IMR-90 (cell line): ENCODE data around the gene SP3. TPM values are rescaled to one million over a fixed set of nuclear protein-coding genes. Genes with fewer than 3 reads are reported as not detected.

Experiments used
- ATAC-seq: fragments of 200-7000 bp; cut with Tn5 transposase; 2 replicates; pipeline ENCODE4 v1.9.1; 2020; ENCODE audit warnings: low read depth, mild to moderate bottlenecking, moderate library complexity
- BruUV-seq: library from RNA; stranded (reverse); fragments of 400-500 nt; replicated peaks from 2 replicates; lab custom pipeline; 2021; lab: Mats Ljungman, UMichigan
- CTCF ChIA-PET: fragments of 300-600 bp; formaldehyde crosslinking; extraction: SDS; loops from one replicate; lab custom pipeline; 2021; ENCODE audit warnings: antibody characterized with exemption; lab: Yijun Ruan, JAX
- POLR2A ChIA-PET: fragments of 300-600 bp; sonication (Branson Sonifier 250); formaldehyde crosslinking; loops from one replicate; lab custom pipeline; 2022; ENCODE audit warnings: antibody characterized with exemption; ENCODE audit not compliant: unreplicated experiment; lab: Charles Lee
- DNase-seq: peaks from one replicate; pipeline ENCODE4 v3.0.0; 2013
- H2AFZ ChIP-seq: replicated peaks from 2 replicates; pipeline ENCODE3; 2013; ENCODE audit warnings: low read length, mild to moderate bottlenecking; ENCODE audit not compliant: poor library complexity
- H2AK5ac ChIP-seq: 2 replicates; pipeline ENCODE4 v1.6.1; 2013; ENCODE audit warnings: low read depth, low read length, inconsistent platforms
- H2AK9ac ChIP-seq: replicated peaks from 2 replicates; pipeline ENCODE3; 2013; ENCODE audit warnings: mild to moderate bottlenecking, low read depth, low read length, moderate library complexity; ENCODE audit not compliant: poor library complexity
- H2BK120ac ChIP-seq: 2 replicates; pipeline ENCODE4 v1.6.1; 2013; ENCODE audit warnings: low read depth, low read length, inconsistent platforms
- H2BK15ac ChIP-seq: 3 replicates; pipeline ENCODE4 v1.6.1; 2013; ENCODE audit warnings: low read depth, low read length, inconsistent platforms
- H2BK20ac ChIP-seq: 2 replicates; pipeline ENCODE4 v1.6.1; 2013; ENCODE audit warnings: low read depth, mild to moderate bottlenecking, inconsistent platforms, low read length, moderate library complexity
- H2BK5ac ChIP-seq: 2 replicates; pipeline ENCODE4 v1.6.1; 2013; ENCODE audit warnings: mild to moderate bottlenecking, low read depth, low read length, inconsistent platforms; ENCODE audit not compliant: poor library complexity, severe bottlenecking
- H3K14ac ChIP-seq: replicated peaks from 2 replicates; pipeline ENCODE4 v1.6.1; 2013; ENCODE audit warnings: low read depth, low read length, inconsistent platforms
- H3K18ac ChIP-seq: 2 replicates; pipeline ENCODE4 v1.6.1; 2013; ENCODE audit warnings: low read depth, low read length, control low read depth
- H3K23ac ChIP-seq: 2 replicates; pipeline ENCODE4 v1.6.1; 2013; ENCODE audit warnings: low read depth, low read length, inconsistent platforms
- H3K27ac ChIP-seq: 2 replicates; pipeline ENCODE4 v1.5.1; 2013; ENCODE audit warnings: mild to moderate bottlenecking, control low read depth, low read length; ENCODE audit not compliant: insufficient read depth
- H3K27me3 ChIP-seq: 2 replicates; pipeline ENCODE4 v1.6.1; 2013; ENCODE audit warnings: low read length; ENCODE audit not compliant: control insufficient read depth, insufficient read depth
- H3K36me3 ChIP-seq: 2 replicates; pipeline ENCODE4 v1.6.1; 2013; ENCODE audit warnings: low read length, mixed read lengths; ENCODE audit not compliant: control insufficient read depth, insufficient read depth
- H3K4ac ChIP-seq: 2 replicates; pipeline ENCODE4 v1.6.1; 2013; ENCODE audit warnings: low read depth, low read length, inconsistent platforms
- H3K4me1 ChIP-seq: 2 replicates; pipeline ENCODE4 v1.6.1; 2013; ENCODE audit warnings: low read length, mixed read lengths; ENCODE audit not compliant: control insufficient read depth, insufficient read depth
- H3K4me2 ChIP-seq: 2 replicates; pipeline ENCODE4 v1.6.1; 2013; ENCODE audit warnings: low read depth, mild to moderate bottlenecking, control low read depth, low read length, moderate library complexity
- H3K4me3 ChIP-seq: 2 replicates; pipeline ENCODE4 v1.5.1; 2013; ENCODE audit warnings: low read depth, mild to moderate bottlenecking, control low read depth, low read length, moderate library complexity; ENCODE audit not compliant: insufficient read depth
- H3K56ac ChIP-seq: 2 replicates; pipeline ENCODE4 v1.6.1; 2013; ENCODE audit warnings: low read length, inconsistent platforms; ENCODE audit not compliant: insufficient read depth; ENCODE audit errors: extremely low read depth
- H3K79me1 ChIP-seq, 2 experiments: 2 replicates each; pipeline ENCODE4 v1.6.1; 2013; ENCODE audit warnings: low read length in 2 of 2, inconsistent platforms in 1 of 2, low read depth in 1 of 2
- H3K9ac ChIP-seq: 2 replicates; pipeline ENCODE4 v1.6.1; 2013; ENCODE audit warnings: low read depth, low read length, control low read depth
- H3K9me1 ChIP-seq: 2 replicates; pipeline ENCODE4 v1.6.1; 2013; ENCODE audit warnings: low read length, inconsistent platforms; ENCODE audit not compliant: insufficient read depth
- H3K9me3 ChIP-seq: 2 replicates; pipeline ENCODE4 v1.6.1; 2013; ENCODE audit warnings: low read length; ENCODE audit not compliant: control insufficient read depth, insufficient read depth
- H4K20me1 ChIP-seq: 2 replicates; pipeline ENCODE4 v1.6.1; 2013; ENCODE audit warnings: low read length, inconsistent platforms; ENCODE audit not compliant: insufficient read depth
- H4K5ac ChIP-seq: 2 replicates; pipeline ENCODE4 v1.6.1; 2013; ENCODE audit warnings: mild to moderate bottlenecking, low read depth, low read length, control low read depth
- H4K8ac ChIP-seq, 2 experiments: 2 replicates each; pipeline ENCODE4 v1.6.1; 2013; ENCODE audit warnings: low read depth in 2 of 2, low read length in 2 of 2, control low read depth in 1 of 2, inconsistent platforms in 1 of 2
- H4K91ac ChIP-seq: 2 replicates; pipeline ENCODE4 v1.6.1; 2013; ENCODE audit warnings: low read depth, low read length, inconsistent platforms; ENCODE audit not compliant: insufficient read depth
- BHLHE40 ChIP-seq: fragments of 150-350 bp; IDR thresholded peaks from 2 replicates; pipeline ENCODE4 v1.6.1; 2016; ENCODE audit warnings: mild to moderate bottlenecking, low read depth, low read length
- CTCF ChIP-seq: conservative IDR thresholded peaks from 2 replicates; pipeline ENCODE4 v1.5.1; 2012; ENCODE audit warnings: mild to moderate bottlenecking, low read depth, low read length, improper control_type of control experiment
- FOS ChIP-seq: fragments of 150-350 bp; IDR thresholded peaks from 2 replicates; pipeline ENCODE4 v1.6.1; 2016; ENCODE audit warnings: low read depth, low read length
- MAZ ChIP-seq: IDR thresholded peaks from 2 replicates; pipeline ENCODE4 v1.6.1; 2012; ENCODE audit warnings: low read depth, mild to moderate bottlenecking, low read length, improper control_type of control experiment, moderate library complexity, borderline replicate concordance
- MXI1 ChIP-seq: IDR thresholded peaks from 2 replicates; pipeline ENCODE4 v1.6.1; 2012; ENCODE audit warnings: low read depth, mild to moderate bottlenecking, low read length, moderate library complexity, borderline replicate concordance
- NFE2L2 ChIP-seq: fragments of 150-350 bp; IDR thresholded peaks from 2 replicates; pipeline ENCODE4 v1.6.1; 2016; ENCODE audit warnings: low read depth, mild to moderate bottlenecking, low read length
- POLR2A ChIP-seq: IDR thresholded peaks from 2 replicates; pipeline ENCODE4 v1.6.1; 2012; ENCODE audit warnings: mild to moderate bottlenecking, low read depth, low read length
- RAD21 ChIP-seq: IDR thresholded peaks from 2 replicates; pipeline ENCODE4 v1.6.1; 2012; ENCODE audit warnings: low read length, improper control_type of control experiment
- RCOR1 ChIP-seq: IDR thresholded peaks from 2 replicates; pipeline ENCODE4 v1.6.1; 2012; ENCODE audit warnings: mild to moderate bottlenecking, low read length, improper control_type of control experiment; ENCODE audit not compliant: insufficient replicate concordance
- RFX5 ChIP-seq: IDR thresholded peaks from 2 replicates; pipeline ENCODE4 v1.8.0; 2012; ENCODE audit warnings: low read depth, mild to moderate bottlenecking, low read length, moderate library complexity
- WGBS, 2 experiments: methylation state at CpG; one replicate each; pipeline versions ENCODE4 v1.1.5 to v1.1.7; 2013; ENCODE audit warnings: missing lambda C conversion rate in 2 of 2; ENCODE audit not compliant: insufficient read length in 1 of 2; ENCODE audit errors: extremely low coverage in 2 of 2; 5-methylcytosine and 5-hydroxymethylcytosine counted together
- dilution Hi-C: fragments of 300-500 bp; cut with HindIII; formaldehyde crosslinking; loops from one replicate; pipeline ENCODE4 v1.14.3; 2018; ENCODE audit warnings: low sequenced_read_pairs; ENCODE audit not compliant: unreplicated experiment
- in situ Hi-C: fragments of 300-500 bp; cut with MboI; formaldehyde crosslinking; loops from 3 replicates; pipeline ENCODE4 v1.14.3; 2019; ENCODE audit warnings: low sequenced_read_pairs, inconsistent platforms, mixed read lengths
- intact Hi-C: fragments of 100-400 bp; cut with micrococcal nuclease; formaldehyde crosslinking; loops from 2 replicates; pipeline ENCODE4 v1.10.0; 2022
- polyA plus RNA-seq, 3 experiments: library from polyadenylated mRNA; depleted of rRNA; stranded (reverse); fragments of >200 nt; gene quantifications; 2 replicates each; pipeline ENCODE4 v1.2.3, GENCODE V29; 2012; ENCODE audit warnings: low replicate concordance in 1 of 3
- total RNA-seq: library from RNA; depleted of rRNA; stranded (reverse); fragments of >200 nt; gene quantifications from 2 replicates; pipeline ENCODE4 v1.2.3, GENCODE V29; 2012

Gene SP3
- total and polyA plus RNA-seq, 2 of the 4 experiments (the other 2 are of a cell fraction) = 26.7 to 136 TPM

DNA sequence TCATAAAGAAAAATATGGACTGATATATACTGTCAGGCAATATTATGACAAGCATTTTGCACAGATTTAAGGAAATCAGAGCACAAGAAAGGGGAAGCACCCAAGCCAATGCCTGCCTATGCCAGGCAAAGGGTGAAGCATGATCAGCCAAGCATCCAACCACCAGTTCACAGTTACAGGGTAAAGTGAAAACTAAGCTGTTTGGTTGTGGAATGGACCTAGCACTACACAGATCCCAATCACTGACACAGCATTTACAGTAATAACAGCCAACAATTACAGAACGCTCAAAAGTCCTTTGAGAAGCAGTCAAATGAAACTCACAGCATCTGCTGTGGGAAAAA lies 90.3 kb downstream of the SP3 start:
- Histone ChIP-seq H3K18ac (no peak overlapping the region), H2BK15ac (no peak overlapping the region), H3K23ac (no peak overlapping the region; the same call in 1 of the 2 replicates), H4K91ac (no peak overlapping the region), H4K5ac (no peak overlapping the region), H3K4me1 (no peaks in the 10 kb centered on the region), H3K9ac (no peak overlapping the region), H3K27ac (no peak overlapping the region), H3K4me2 (no peak overlapping the region), H4K20me1 (no peaks in the 10 kb centered on the region), H3K14ac (no peak overlapping the region), H2AFZ (no peak overlapping the region), H3K9me3 (no peaks in the 10 kb centered on the region), H2AK5ac (no peak overlapping the region), H3K4me3 (no peak overlapping the region), H4K8ac (no peak overlapping the region), H2BK120ac (no peak overlapping the region), H2AK9ac (no peak overlapping the region), H3K9me1 (no peaks in the 10 kb centered on the region), H3K79me1 (no peaks in the 10 kb centered on the region), H2BK20ac (no peak overlapping the region), H3K27me3 (peaks cover 37% of the 10 kb centered on the region), H2BK5ac (no peak overlapping the region), H3K56ac (no peak overlapping the region), H3K4ac (no peak overlapping the region), H3K36me3 (no peaks in the 10 kb centered on the region)
- dilution Hi-C loops = no loop called here
- ChIA-PET POLR2A (no interaction called here), CTCF (interaction anchor here (1.2 to 1.4 kb wide), 2 partner anchors 8 to 9 kb away, joined by 3 read pairs; no protein-coding TSS in a partner anchor)
- BruUV-seq = no TSS peak
- DNase-seq (no peak), ATAC-seq (no peak)
- intact Hi-C loops = no loop called here
- no CpG with 5 or more reads among the region's 1 CpG for WGBS, 2 experiments
- in situ Hi-C loops = no loop called here
- TF ChIP-seq FOS = no peak
- TF ChIP-seq MXI1 = no peak
- TF ChIP-seq CTCF = no peak
- TF ChIP-seq NFE2L2 = no peak
- TF ChIP-seq RAD21 = no peak
- no peak for TF ChIP-seq MAZ
- TF ChIP-seq BHLHE40 = no peak
- TF ChIP-seq RFX5 = no peak
- no peak for TF ChIP-seq RCOR1
- no peak for TF ChIP-seq POLR2A
